ENCODE measurements around the gene FZD1.
"Not testable (repeated sequence)": the region's sequence is repeated elsewhere in the genome, so short reads cannot be mapped to it uniquely, and the experiment has no call there.

FZD1 gene

GRCh38 chr7:91293840-91294239 lies 29.6 kb downstream of the FZD1 start:
- FAIRE-seq (no peak), DNase-seq (ENCODE audit: insufficient read length, low spot score) (no peak)
- TF ChIP-seq TAF1 (IDR thresholded peaks at IDR 0.05; ENCODE audit: low read depth, low read length) (no peak), POLR2AphosphoS5 (IDR thresholded peaks at IDR 0.05; ENCODE audit: low read depth, low read length) (no peak)

- DNase-seq (ENCODE audit: insufficient read length, low spot score) (no peak), FAIRE-seq (no peak)
- no peak for TF ChIP-seq POLR2AphosphoS5 (IDR thresholded peaks at IDR 0.05; ENCODE audit: low read depth, low read length)
- no peak for TF ChIP-seq POU2F2 (IDR thresholded peaks at IDR 0.05; ENCODE audit: low read depth, low read length)
- TF ChIP-seq SPI1 (IDR thresholded peaks at IDR 0.05; ENCODE audit: low read depth, low read length) = no peak
These were observed 30.5 kb downstream of the FZD1 start for GRCh38 chr7:91294639-91295220.

DNA sequence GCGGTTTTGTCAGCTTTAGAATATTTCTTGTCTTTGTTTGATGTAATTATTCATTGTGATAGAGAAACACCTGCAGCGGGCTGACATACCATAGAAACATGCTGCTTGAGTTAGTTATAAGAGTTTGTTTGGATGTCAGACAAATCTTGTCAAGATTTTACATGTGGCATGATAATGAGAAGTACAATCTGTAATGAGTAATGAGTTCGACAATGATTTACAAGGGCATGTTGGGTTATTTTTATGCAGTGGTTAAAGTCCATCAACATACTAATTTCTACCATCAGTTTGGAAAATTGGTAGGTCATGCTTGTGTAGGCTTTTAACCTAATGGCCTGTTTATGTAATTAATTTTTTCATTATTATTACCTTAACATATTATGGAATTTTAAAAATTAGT lies 31.3 kb downstream of the FZD1 start:
- DNase-seq (ENCODE audit: insufficient read length, low spot score) = no peak
- TF ChIP-seq POU2F2 (IDR thresholded peaks at IDR 0.05; ENCODE audit: low read depth, low read length) = no peak
- TF ChIP-seq PAX5 (IDR thresholded peaks at IDR 0.05; ENCODE audit: insufficient read depth, low read length, severe bottlenecking) = no peak
- FAIRE-seq = no peak

DNA sequence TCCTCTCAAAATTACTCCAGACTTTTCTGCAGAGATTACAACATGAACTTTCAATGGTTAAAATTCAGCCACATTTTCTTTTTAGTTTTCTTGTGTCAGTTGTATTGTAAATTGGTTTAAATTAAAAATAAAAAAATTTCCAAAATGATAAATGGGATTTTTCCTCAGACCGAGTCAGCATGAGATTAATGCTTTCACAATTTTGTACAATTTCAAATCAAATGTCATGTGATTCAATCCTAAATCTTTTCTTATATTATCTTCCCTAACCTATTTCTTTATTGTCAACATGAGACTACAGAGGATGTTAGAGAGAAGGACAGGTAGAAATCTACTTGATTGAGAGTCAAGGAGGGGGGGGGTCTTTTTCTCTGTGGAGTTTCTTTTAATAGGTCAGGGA lies 33.7 kb downstream of the FZD1 start:
- TF ChIP-seq TAF1 (IDR thresholded peaks at IDR 0.05; ENCODE audit: low read depth, low read length) (no peak), POU2F2 (IDR thresholded peaks at IDR 0.05; ENCODE audit: low read depth, low read length) (no peak), POLR2A (IDR thresholded peaks at IDR 0.05; ENCODE audit: low read depth, low read length) (no peak), SPI1 (IDR thresholded peaks at IDR 0.05; ENCODE audit: low read depth, low read length) (no peak), PAX5 (IDR thresholded peaks at IDR 0.05; ENCODE audit: insufficient read depth, low read length, severe bottlenecking) (no peak), POLR2AphosphoS5 (IDR thresholded peaks at IDR 0.05; ENCODE audit: low read depth, low read length) (no peak)

GRCh38 chr7:91299952-91300775 lies 35.9 kb downstream of the FZD1 start:
- TF ChIP-seq TAF1 (IDR thresholded peaks at IDR 0.05; ENCODE audit: low read depth, low read length) (no peak), SPI1 (IDR thresholded peaks at IDR 0.05; ENCODE audit: low read depth, low read length) (0 out of 2 replicates have a peak, but pooled peaks have one; percentile 3)
- no peak for DNase-seq (ENCODE audit: insufficient read length, low spot score)
- FAIRE-seq = no peak

More for the DNA sequence above, 33.7 kb downstream of the FZD1 start:
- FAIRE-seq = no peak
- no peak for DNase-seq (ENCODE audit: insufficient read length, low spot score)

DNA sequence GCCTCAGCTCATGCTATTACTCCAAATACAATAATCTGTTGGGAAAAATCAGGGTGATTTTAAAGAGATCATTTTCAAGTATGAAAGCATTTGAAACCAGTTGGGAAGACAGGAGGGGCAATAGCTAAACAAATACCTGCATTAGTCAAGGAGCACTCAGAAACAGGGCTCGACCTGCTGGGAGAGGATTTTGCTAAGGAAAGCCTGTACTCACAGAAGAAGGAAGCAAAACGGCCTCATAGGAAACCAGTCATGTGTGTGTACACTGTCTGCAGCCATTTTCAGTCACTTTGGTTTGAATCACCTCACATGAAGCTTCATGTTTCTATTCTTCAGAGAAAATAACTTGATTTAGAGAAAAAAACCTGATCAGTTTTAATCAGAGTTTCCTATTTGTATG lies 38.6 kb downstream of the FZD1 start:
- no peak for TF ChIP-seq PAX5 (IDR thresholded peaks at IDR 0.05; ENCODE audit: insufficient read depth, low read length, severe bottlenecking)
- no peak for TF ChIP-seq POLR2A (IDR thresholded peaks at IDR 0.05; ENCODE audit: low read depth, low read length)
- TF ChIP-seq POLR2AphosphoS5 (IDR thresholded peaks at IDR 0.05; ENCODE audit: low read depth, low read length) = no peak
- TF ChIP-seq POU2F2 (IDR thresholded peaks at IDR 0.05; ENCODE audit: low read depth, low read length) = no peak
- no peak for TF ChIP-seq TAF1 (IDR thresholded peaks at IDR 0.05; ENCODE audit: low read depth, low read length)
- no peak for TF ChIP-seq SPI1 (IDR thresholded peaks at IDR 0.05; ENCODE audit: low read depth, low read length)
- DNase-seq (ENCODE audit: insufficient read length, low spot score) (no peak), FAIRE-seq (no peak)

DNA sequence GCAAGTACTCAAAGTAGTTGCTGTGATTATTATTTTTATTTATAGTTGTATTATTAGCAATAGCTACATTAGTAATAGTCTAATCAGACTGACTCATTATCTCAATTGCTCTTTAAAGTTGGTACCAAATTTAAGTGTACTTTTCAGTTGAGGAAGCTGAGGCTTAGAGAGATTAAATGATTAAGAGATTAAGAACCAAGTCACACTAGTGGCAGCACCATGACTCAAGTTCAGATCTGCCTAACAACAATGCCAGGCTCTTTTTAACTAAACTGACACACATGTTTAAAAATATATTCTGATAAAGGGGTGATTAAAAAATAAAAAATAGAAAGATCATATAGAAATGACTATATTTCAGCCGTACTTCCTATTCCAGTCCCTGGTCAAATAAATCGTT lies 42.0 kb downstream of the FZD1 start:
- DNase-seq (ENCODE audit: insufficient read length, low spot score) = no peak
- TF ChIP-seq POU2F2 (IDR thresholded peaks at IDR 0.05; ENCODE audit: low read depth, low read length) (no peak), POLR2AphosphoS5 (IDR thresholded peaks at IDR 0.05; ENCODE audit: low read depth, low read length) (no peak), PAX5 (IDR thresholded peaks at IDR 0.05; ENCODE audit: insufficient read depth, low read length, severe bottlenecking) (no peak), TAF1 (IDR thresholded peaks at IDR 0.05; ENCODE audit: low read depth, low read length) (no peak), SPI1 (IDR thresholded peaks at IDR 0.05; ENCODE audit: low read depth, low read length) (no peak), POLR2A (IDR thresholded peaks at IDR 0.05; ENCODE audit: low read depth, low read length) (no peak)
- no peak for FAIRE-seq

DNA sequence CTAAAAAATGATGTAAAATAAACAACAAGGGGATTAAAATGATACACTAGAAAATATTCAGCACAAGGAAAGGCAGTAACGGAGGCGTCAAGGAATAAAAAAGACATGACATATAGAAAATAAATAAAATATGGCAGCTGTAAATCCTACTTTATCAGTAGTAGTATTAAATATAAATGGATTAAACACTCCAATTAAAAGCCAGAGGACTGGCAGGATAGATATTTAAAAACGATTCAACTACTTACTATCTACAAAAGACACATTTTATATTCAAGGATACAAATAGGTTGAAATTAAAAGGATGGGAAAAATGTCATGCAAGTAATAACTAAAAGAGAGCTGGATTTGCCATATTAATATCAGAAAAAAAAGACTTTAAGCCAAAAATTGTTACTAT lies 43.2 kb downstream of the FZD1 start:
- FAIRE-seq (no peak), DNase-seq (ENCODE audit: insufficient read length, low spot score) (no peak)
- no peak for TF ChIP-seq POU2F2 (IDR thresholded peaks at IDR 0.05; ENCODE audit: low read depth, low read length)

- not testable (repeated sequence) for DNase-seq (ENCODE audit: insufficient read length, low spot score); FAIRE-seq
These were observed 44.0 kb downstream of the FZD1 start for GRCh38 chr7:91308191-91308590.

GRCh38 chr7:91310830-91311460 lies 46.7 kb downstream of the FZD1 start:
- no peak for FAIRE-seq
- TF ChIP-seq PAX5 (IDR thresholded peaks at IDR 0.05; ENCODE audit: insufficient read depth, low read length, severe bottlenecking) (no peak), SPI1 (IDR thresholded peaks at IDR 0.05; ENCODE audit: low read depth, low read length) (no peak), POLR2AphosphoS5 (IDR thresholded peaks at IDR 0.05; ENCODE audit: low read depth, low read length) (no peak), TAF1 (IDR thresholded peaks at IDR 0.05; ENCODE audit: low read depth, low read length) (no peak), POLR2A (IDR thresholded peaks at IDR 0.05; ENCODE audit: low read depth, low read length) (no peak), POU2F2 (IDR thresholded peaks at IDR 0.05; ENCODE audit: low read depth, low read length) (no peak)
- DNase-seq (ENCODE audit: insufficient read length, low spot score) = no peak

- no peak for FAIRE-seq
- DNase-seq (ENCODE audit: insufficient read length, low spot score) = no peak
- no peak for TF ChIP-seq TAF1 (IDR thresholded peaks at IDR 0.05; ENCODE audit: low read depth, low read length)
- TF ChIP-seq SPI1 (IDR thresholded peaks at IDR 0.05; ENCODE audit: low read depth, low read length) = no peak
- no peak for TF ChIP-seq POLR2A (IDR thresholded peaks at IDR 0.05; ENCODE audit: low read depth, low read length)
- no peak for TF ChIP-seq PAX5 (IDR thresholded peaks at IDR 0.05; ENCODE audit: insufficient read depth, low read length, severe bottlenecking)
- no peak for TF ChIP-seq POLR2AphosphoS5 (IDR thresholded peaks at IDR 0.05; ENCODE audit: low read depth, low read length)
- no peak for TF ChIP-seq POU2F2 (IDR thresholded peaks at IDR 0.05; ENCODE audit: low read depth, low read length)
These were observed 47.6 kb downstream of the FZD1 start for GRCh38 chr7:91311839-91312238.
